WI38 (cell line): ENCODE data around the gene ADAMTSL5.

ENCODE experiments used
- H3K4me3 ChIP-seq: 2 replicates; pipeline ENCODE4 v1.5.1; 2011; ENCODE audit warnings: low read depth, mild to moderate bottlenecking, control low read depth, low read length
- CTCF ChIP-seq: IDR thresholded peaks from 2 replicates; pipeline ENCODE4 v1.5.1; 2012; ENCODE audit warnings: low read depth, mild to moderate bottlenecking, control low read depth, low read length

The ADAMTSL5 gene

DNA sequence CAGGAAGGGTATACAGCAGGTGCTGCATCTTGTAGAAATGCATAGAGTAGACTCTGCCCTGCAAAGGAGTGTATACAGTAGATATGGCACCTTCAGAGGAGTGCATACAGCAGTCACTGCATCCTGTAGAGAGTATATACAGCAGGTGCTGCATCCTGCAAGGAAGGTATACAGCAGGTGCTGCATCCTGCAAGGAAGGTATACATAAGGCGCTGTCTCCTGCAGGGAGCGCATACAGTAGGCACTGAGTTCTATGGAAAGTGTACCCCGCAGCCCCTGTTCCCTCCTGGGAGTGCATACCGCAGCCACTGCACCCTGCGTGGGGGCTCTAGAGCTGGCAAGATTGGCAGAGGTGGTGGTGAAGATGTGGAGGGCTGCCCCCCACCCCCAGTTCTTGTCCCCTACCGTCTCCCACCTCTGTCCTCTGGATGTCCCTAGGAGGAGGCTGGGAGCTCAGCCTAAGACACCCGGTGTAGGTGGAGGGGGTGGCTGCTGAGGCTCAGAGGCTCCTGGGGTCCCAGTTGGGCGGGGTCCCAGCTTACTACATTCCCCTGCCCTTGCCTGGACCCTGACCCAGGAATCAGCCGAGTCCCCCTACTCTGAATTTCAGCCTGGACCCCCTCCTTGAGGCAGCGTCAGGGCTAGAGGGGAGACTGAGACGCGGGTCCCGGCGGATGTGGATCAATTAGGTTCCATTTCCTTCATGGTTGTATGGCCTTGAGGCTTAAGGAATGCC is 2.3 kb upstream of the ADAMTSL5 start:
- no peak for TF ChIP-seq CTCF
- H3K4me3 ChIP-seq = no peak overlapping the region

DNA sequence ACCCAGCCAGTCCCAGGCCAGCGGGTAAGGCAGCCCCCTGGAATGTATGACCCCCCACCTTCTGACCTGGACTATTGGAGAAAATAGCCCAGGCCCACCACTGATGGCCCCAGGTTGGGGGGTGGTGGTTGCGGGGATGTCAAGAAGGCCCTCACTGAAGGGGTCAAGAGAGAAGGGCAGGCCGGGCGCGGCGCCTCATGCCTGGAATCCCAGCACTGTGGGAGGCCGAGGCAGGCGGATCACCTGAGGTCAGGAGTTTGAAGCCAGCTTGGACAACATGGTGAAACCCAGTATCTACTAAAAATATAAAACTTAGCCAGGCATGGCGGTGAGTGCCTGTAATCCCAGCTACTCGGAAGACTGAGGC is 1.5 kb upstream of the ADAMTSL5 start:
- H3K4me3 ChIP-seq = no peak overlapping the region
- no peak for TF ChIP-seq CTCF

GRCh38 chr19:1513499-1514294 is 878 bp upstream of the ADAMTSL5 start:
- H3K4me3 ChIP-seq = peak overlapping the region; percentile 81
- TF ChIP-seq CTCF = peak; percentile 72

DNA sequence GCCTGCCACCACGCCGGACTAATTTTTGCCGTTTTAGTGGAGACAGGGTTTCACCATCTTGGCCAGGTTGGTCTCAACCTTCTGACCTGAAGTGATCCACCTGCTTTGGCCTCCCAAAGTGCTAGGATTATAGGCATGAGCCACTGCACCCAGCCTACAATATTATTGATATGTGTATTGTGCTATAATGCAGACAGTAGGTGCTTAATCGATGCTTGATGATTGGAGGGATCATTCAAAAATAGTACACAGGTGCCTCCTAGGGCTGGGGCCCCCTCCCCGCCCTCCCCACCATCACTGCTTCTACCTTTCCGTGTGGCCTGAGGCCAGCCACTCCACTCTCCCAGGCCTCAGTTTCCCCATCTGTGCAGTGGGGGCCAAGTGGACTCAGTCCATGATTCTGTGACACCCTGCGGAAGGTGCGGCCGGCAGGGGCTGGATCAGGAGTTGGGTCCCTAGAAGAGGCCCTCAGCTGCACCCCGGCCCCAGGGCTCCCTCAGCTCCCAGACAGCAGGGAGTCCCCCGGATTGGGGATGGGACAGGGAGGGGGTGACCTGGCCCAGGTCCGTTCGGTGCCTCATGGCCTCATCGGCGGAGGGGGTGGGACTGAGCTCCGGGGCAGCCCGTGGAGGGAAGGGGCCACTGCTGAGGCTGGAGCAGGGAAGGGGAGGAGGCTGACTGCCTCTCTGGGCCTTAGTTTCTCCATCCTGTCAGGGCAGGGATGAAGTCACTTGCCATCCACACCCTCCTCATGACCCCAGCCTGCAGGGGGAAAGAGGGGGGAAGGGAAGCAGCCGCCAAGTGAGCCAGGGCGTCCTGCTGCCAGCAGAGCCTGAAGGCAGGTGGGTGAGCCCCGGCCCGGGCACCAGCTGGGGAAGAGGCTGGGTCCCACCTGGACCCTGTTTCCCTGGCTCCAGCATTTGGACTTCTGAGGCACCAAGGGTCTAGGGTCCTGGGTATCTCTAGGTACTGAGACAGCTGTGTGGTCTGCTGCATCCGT is 1.2 kb downstream of the ADAMTSL5 start:
- peak overlapping the region; percentile 81 for H3K4me3 ChIP-seq
- TF ChIP-seq CTCF = no peak

DNA sequence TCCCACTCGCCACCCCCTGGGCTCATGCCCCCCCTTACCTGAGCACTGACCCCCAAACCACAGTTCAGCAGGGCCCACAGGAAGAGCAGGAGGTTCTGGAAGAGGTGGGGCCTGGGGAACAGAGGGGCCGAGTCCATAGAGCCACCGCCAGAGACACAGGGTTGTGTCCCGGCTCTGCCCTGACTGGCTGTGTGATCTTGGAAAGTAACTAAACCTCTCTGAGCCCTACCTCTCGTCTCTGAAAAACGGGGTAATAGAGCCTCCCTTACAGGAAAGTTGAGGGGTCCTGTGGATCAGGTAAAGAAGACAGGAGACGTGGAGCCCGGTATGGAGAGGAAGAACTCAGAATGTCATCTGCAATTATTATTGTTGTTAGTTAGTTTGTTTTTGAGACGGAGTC is 2.0 kb downstream of the ADAMTSL5 start:
- no peak for TF ChIP-seq CTCF
- no peak overlapping the region for H3K4me3 ChIP-seq

DNA sequence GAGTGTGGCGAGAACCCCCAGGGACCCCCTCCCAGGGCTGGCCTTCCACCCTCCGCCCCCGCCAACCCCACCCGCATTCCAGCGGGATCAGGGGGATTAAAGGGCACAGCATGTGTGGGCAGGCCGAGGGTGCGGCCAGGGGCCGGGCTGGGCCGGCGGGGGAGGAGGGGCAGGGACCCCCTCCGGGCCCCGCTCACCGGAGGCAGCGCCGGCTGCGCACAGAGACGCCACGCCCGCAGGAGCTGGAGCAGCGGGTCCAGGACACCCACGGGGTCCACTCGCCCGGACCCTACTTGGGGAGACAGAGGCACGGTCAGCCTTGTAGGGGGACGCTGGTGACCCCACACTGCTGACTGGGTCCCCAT is 2.4 kb downstream of the ADAMTSL5 start:
- H3K4me3 ChIP-seq = no peak overlapping the region
- TF ChIP-seq CTCF = no peak
